H9 (cell line): ENCODE results near the gene NDUFS2. TPM values are rescaled to one million over a fixed set of nuclear protein-coding genes. Genes with fewer than 3 reads are reported as not detected.

Source experiments
- DNase-seq: peaks from one replicate; pipeline ENCODE4 v3.0.0-alpha.2; 2017
- H2AFZ ChIP-seq: one replicate; pipeline ENCODE4 v1.6.1; 2013; ENCODE audit warnings: mild to moderate bottlenecking, low read length, control low read depth, moderate library complexity
- H2AK5ac ChIP-seq: 2 replicates; pipeline ENCODE4 v1.6.1; 2013; ENCODE audit warnings: low read length, control low read depth, mixed read lengths; ENCODE audit not compliant: insufficient read length
- H2BK120ac ChIP-seq: one replicate; pipeline ENCODE4 v1.6.1; 2013; ENCODE audit warnings: low read depth, mild to moderate bottlenecking, low read length, control low read depth, inconsistent platforms; ENCODE audit not compliant: poor library complexity, severe bottlenecking
- H2BK12ac ChIP-seq: 2 replicates; pipeline ENCODE4 v1.6.1; 2013; ENCODE audit warnings: low read length, control low read depth, mixed read lengths, low read depth; ENCODE audit not compliant: insufficient read length
- H2BK15ac ChIP-seq: 2 replicates; pipeline ENCODE4 v1.6.1; 2013; ENCODE audit warnings: low read depth, low read length, control low read depth
- H2BK20ac ChIP-seq: one replicate; pipeline ENCODE4 v1.6.1; 2013; ENCODE audit warnings: low read depth, mild to moderate bottlenecking, low read length, control low read depth, inconsistent platforms; ENCODE audit not compliant: poor library complexity, severe bottlenecking
- H2BK5ac ChIP-seq: 2 replicates; pipeline ENCODE4 v1.6.1; 2013; ENCODE audit warnings: low read length, control low read depth, mixed read lengths; ENCODE audit not compliant: insufficient read length
- H3K14ac ChIP-seq: 2 replicates; pipeline ENCODE4 v1.6.1; 2013; ENCODE audit warnings: low read length, control low read depth; ENCODE audit not compliant: insufficient read depth
- H3K18ac ChIP-seq: 2 replicates; pipeline ENCODE4 v1.6.1; 2013; ENCODE audit warnings: low read depth, mild to moderate bottlenecking, mixed read lengths, low read length, control low read depth; ENCODE audit not compliant: insufficient read length
- H3K23ac ChIP-seq: 2 replicates; pipeline ENCODE4 v1.6.1; 2013; ENCODE audit warnings: low read length, control low read depth, mixed read lengths, low read depth; ENCODE audit not compliant: insufficient read length
- H3K23me2 ChIP-seq: 2 replicates; pipeline ENCODE4 v1.6.1; 2013; ENCODE audit warnings: low read depth, mild to moderate bottlenecking, mixed read lengths, low read length, control low read depth; ENCODE audit not compliant: insufficient read length, poor library complexity, severe bottlenecking
- H3K27ac ChIP-seq: 2 replicates; pipeline ENCODE4 v1.5.1; 2013; ENCODE audit warnings: low read length, control low read depth, mixed read lengths, low read depth; ENCODE audit not compliant: insufficient read length
- H3K27me3 ChIP-seq: 2 replicates; pipeline ENCODE4 v1.6.1; 2013; ENCODE audit warnings: low read length, control low read depth, inconsistent platforms; ENCODE audit not compliant: insufficient read depth
- H3K4ac ChIP-seq: 2 replicates; pipeline ENCODE4 v1.6.1; 2013; ENCODE audit warnings: low read depth, mild to moderate bottlenecking, control low read depth, inconsistent platforms, low read length, moderate library complexity
- H3K4me1 ChIP-seq: 2 replicates; pipeline ENCODE4 v1.6.1; 2013; ENCODE audit warnings: low read length, control low read depth, inconsistent platforms; ENCODE audit not compliant: insufficient read depth
- H3K4me2 ChIP-seq: 2 replicates; pipeline ENCODE4 v1.6.1; 2013; ENCODE audit warnings: low read length, control low read depth, mixed read lengths; ENCODE audit not compliant: insufficient read length, insufficient read depth
- H3K56ac ChIP-seq: 2 replicates; pipeline ENCODE4 v1.6.1; 2013; ENCODE audit warnings: low read depth, mild to moderate bottlenecking, mixed read lengths, low read length, control low read depth; ENCODE audit not compliant: insufficient read length
- H3K79me1 ChIP-seq: 2 replicates; pipeline ENCODE4 v1.6.1; 2013; ENCODE audit warnings: low read depth, mild to moderate bottlenecking, moderate library complexity, low read length, control low read depth, inconsistent platforms; ENCODE audit not compliant: insufficient read depth, poor library complexity, severe bottlenecking
- H3K79me2 ChIP-seq: 2 replicates; pipeline ENCODE4 v1.6.1; 2013; ENCODE audit warnings: low read length, control low read depth, inconsistent platforms; ENCODE audit not compliant: insufficient read depth
- H3K9ac ChIP-seq: 2 replicates; pipeline ENCODE4 v1.6.1; 2013; ENCODE audit warnings: low read length, control low read depth, mixed read lengths; ENCODE audit not compliant: insufficient read length; ENCODE audit errors: extremely low read depth
- H3K9me3 ChIP-seq: one replicate; pipeline ENCODE4 v1.6.1; 2013; ENCODE audit warnings: low read depth, low read length, inconsistent platforms; ENCODE audit not compliant: control insufficient read depth
- H3T11ph ChIP-seq: one replicate; pipeline ENCODE4 v1.6.1; 2013; ENCODE audit warnings: mild to moderate bottlenecking, low read length, control low read depth, inconsistent platforms
- H4K20me1 ChIP-seq: one replicate; pipeline ENCODE4 v1.6.1; 2013; ENCODE audit not compliant: control insufficient read depth, insufficient read length, insufficient read depth
- H4K5ac ChIP-seq: 2 replicates; pipeline ENCODE4 v1.6.1; 2013; ENCODE audit warnings: low read depth, mild to moderate bottlenecking, mixed read lengths, low read length, control low read depth; ENCODE audit not compliant: insufficient read length
- H4K8ac ChIP-seq: replicated peaks from 2 replicates; pipeline ENCODE4 v1.6.1; 2013; ENCODE audit warnings: low read length, control low read depth, mixed read lengths, low read depth; ENCODE audit not compliant: insufficient read length
- H4K91ac ChIP-seq: 2 replicates; pipeline ENCODE4 v1.6.1; 2013; ENCODE audit warnings: low read depth, mild to moderate bottlenecking, moderate library complexity, mixed read lengths, low read length, control low read depth; ENCODE audit not compliant: insufficient read length
- H3K27ac Mint-ChIP-seq, 3 experiments: 2 replicates in 2 of 3; 3 replicates in 1 of 3; pipeline ENCODE4 v1.8.0; 2020 to 2021; ENCODE audit warnings: mixed read lengths in 3 of 3, mild to moderate bottlenecking in 1 of 3, moderate library complexity in 1 of 3
- H3K27me3 Mint-ChIP-seq: 2 replicates; pipeline ENCODE4 v1.8.0; 2021; ENCODE audit warnings: low read depth, mild to moderate bottlenecking, moderate library complexity, mixed read lengths
- H3K36me3 Mint-ChIP-seq, 3 experiments: 2 replicates in 2 of 3; 3 replicates in 1 of 3; pipeline ENCODE4 v1.8.0; 2020 to 2021; ENCODE audit warnings: low read depth in 3 of 3, mixed read lengths in 3 of 3; ENCODE audit not compliant: insufficient read depth in 1 of 3
- H3K4me1 Mint-ChIP-seq, 2 experiments: 2 replicates each; pipeline ENCODE4 v1.8.0; 2020; ENCODE audit warnings: mixed read lengths in 2 of 2
- H3K4me3 Mint-ChIP-seq, 2 experiments: 2 replicates in 1 of 2; 3 replicates in 1 of 2; pipeline ENCODE4 v1.8.0; 2020 to 2021; ENCODE audit warnings: mild to moderate bottlenecking in 2 of 2, mixed read lengths in 2 of 2, moderate library complexity in 1 of 2
- H3K9me3 Mint-ChIP-seq, 2 experiments: 2 replicates in 1 of 2; 3 replicates in 1 of 2; pipeline ENCODE4 v1.8.0; 2020; ENCODE audit warnings: mild to moderate bottlenecking in 2 of 2, mixed read lengths in 2 of 2, moderate library complexity in 1 of 2
- CTCF ChIP-seq: fragments of 200-600 bp; sonication (generic); conservative IDR thresholded peaks from 3 replicates; pipeline ENCODE4 v1.8.0; 2021; ENCODE audit warnings: antibody characterized with exemption, mild to moderate bottlenecking
- WGBS: extraction: QIAGEN DNeasy Blood & Tissue Kit; methylation state at CpG from one replicate; pipeline ENCODE4 v1.1.7; 2013; ENCODE audit warnings: missing lambda C conversion rate, low lambda C conversion rate, mixed read lengths; ENCODE audit not compliant: insufficient read length; ENCODE audit errors: extremely low coverage; 5-methylcytosine and 5-hydroxymethylcytosine counted together
- total RNA-seq: library from RNA; stranded (reverse); gene quantifications from 2 replicates; pipeline ENCODE4 v1.2.1, GENCODE V29; 2021

The NDUFS2 gene
- total RNA-seq, 1 experiment from 2014 or later, result 84.5 TPM

DNA sequence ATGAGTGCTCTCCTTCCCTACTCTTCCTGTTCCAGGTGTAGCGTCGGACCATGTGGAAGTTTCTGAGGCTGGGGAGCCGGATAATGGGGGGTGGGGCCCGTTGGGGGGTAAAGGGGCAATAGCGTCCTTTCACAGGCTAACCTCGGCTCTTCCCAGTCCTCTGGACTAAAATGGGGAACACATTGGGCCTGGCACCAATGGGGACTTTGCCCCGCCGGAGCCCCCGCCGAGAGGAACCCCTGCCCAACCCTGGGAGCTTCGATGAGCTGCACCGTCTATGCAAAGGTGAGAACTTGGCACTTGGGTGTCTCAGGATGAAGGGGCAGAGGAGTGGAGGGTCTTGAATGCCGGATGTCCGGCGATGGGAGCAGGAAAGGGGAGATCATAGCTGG is 24.1 kb downstream of the NDUFS2 start:
- Histone ChIP-seq H2BK5ac (no peak overlapping the region), H2BK15ac (no peak overlapping the region), H3K79me1 (no peaks in the 10 kb centered on the region), H2AFZ (no peak overlapping the region), H4K20me1 (no peaks in the 10 kb centered on the region), H3K79me2 (no peaks in the 10 kb centered on the region), H4K8ac (no peak overlapping the region), H3K18ac (no peak overlapping the region), H3K27ac (no peak overlapping the region), H3K27me3 (no peaks in the 10 kb centered on the region), H2BK12ac (no peak overlapping the region), H3K23ac (no peak overlapping the region), H3T11ph (no peak overlapping the region), H2AK5ac (no peak overlapping the region), H3K9ac (peak overlapping the region; percentile 39), H3K23me2 (no peaks in the 10 kb centered on the region), H3K4me1 (peaks cover 8% of the 10 kb centered on the region; the same call in 1 of the 2 replicates), H3K4me2 (peak overlapping the region; percentile 79), H3K56ac (no peak overlapping the region), H4K91ac (no peak overlapping the region), H3K4ac (no peak overlapping the region), H2BK120ac (no peak overlapping the region), H2BK20ac (no peak overlapping the region), H3K14ac (no peak overlapping the region), H4K5ac (no peak overlapping the region), H3K9me3 (no peaks in the 10 kb centered on the region)
- H3K36me3 Mint-ChIP-seq, result peaks cover 18 to 22% (median 20%) of the 10 kb centered on the region in 3 experiments; a peak in 6 of 7 replicates
- peak overlapping the region; percentile 99 to 100 for H3K4me3 Mint-ChIP-seq
- peak overlapping the region in 2 of 3 experiments; percentile 98 to 99; a peak in 5 of 7 replicates for H3K27ac Mint-ChIP-seq
- DNase-seq, result no peak
- TF ChIP-seq CTCF, result no peak
- H3K4me1 Mint-ChIP-seq, result peaks cover 23 to 40% of the 10 kb centered on the region in 2 experiments
- no CpG with 5 or more reads among the region's 15 CpGs for WGBS
- no peaks in the 10 kb centered on the region for H3K27me3 Mint-ChIP-seq
- H3K9me3 Mint-ChIP-seq, result no peaks in the 10 kb centered on the region
